ENCODE results near the gene CDC42EP5.

The CDC42EP5 gene

DNA sequence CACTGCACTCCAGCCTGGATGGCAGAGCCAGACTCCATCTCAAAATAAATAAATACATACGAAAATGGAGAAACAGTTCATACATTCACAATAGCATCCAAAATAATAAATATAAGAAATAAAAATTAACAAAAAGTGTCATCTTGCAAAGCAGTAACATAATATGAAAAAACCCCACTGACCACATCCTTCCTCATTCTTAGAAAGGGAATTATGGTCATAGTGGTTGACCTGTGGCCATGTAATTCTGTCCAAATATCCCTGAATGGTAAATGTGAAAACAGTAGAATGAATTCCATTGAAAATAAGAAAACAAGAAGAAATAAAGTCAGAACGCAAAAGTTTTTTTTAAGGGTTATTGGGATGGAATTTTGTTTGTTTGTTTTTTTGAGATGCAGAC lies 7.0 kb upstream of the CDC42EP5 start:
- DNase-seq (ENCODE audit: extremely low read depth, low read depth): no peak
- TF ChIP-seq, protein P1, sequence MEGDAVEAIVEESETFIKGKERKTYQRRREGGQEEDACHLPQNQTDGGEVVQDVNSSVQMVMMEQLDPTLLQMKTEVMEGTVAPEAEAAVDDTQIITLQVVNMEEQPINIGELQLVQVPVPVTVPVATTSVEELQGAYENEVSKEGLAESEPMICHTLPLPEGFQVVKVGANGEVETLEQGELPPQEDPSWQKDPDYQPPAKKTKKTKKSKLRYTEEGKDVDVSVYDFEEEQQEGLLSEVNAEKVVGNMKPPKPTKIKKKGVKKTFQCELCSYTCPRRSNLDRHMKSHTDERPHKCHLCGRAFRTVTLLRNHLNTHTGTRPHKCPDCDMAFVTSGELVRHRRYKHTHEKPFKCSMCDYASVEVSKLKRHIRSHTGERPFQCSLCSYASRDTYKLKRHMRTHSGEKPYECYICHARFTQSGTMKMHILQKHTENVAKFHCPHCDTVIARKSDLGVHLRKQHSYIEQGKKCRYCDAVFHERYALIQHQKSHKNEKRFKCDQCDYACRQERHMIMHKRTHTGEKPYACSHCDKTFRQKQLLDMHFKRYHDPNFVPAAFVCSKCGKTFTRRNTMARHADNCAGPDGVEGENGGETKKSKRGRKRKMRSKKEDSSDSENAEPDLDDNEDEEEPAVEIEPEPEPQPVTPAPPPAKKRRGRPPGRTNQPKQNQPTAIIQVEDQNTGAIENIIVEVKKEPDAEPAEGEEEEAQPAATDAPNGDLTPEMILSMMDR (IDR thresholded peaks at IDR 0.05; ENCODE audit: low read depth, low read length): no peak

DNA sequence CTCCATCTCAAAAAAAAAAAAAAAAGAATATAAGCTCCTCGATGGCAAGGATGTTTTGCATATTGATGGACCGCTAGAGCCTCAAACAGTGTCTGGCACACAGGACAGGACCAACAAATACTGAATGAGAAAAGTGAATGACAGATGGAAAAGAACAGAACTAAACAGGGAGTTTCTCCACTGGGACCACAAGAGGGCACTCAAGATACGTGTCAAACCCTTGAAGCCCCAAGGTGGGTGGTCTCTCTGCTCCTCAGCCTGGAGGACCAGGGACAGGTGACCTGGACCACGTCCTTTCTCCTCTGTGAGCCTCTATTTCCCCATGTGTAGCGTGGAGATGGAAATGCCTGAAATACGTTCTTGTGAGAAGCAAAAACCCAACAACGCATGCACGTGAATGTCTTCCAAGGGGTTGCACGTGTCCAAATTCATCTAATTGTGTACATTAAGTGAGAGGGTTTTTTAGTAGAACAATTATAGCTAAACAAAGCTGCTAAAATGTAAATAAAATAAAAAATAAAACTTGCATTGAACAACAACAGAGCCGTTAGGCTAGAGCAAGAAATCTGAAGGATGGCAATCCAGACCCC lies 5.7 kb upstream of the CDC42EP5 start:
- no peak for DNase-seq (ENCODE audit: extremely low read depth, low read depth)
- TF ChIP-seq, protein P1 (IDR thresholded peaks at IDR 0.05; ENCODE audit: low read depth, low read length): peak; percentile 69

DNA sequence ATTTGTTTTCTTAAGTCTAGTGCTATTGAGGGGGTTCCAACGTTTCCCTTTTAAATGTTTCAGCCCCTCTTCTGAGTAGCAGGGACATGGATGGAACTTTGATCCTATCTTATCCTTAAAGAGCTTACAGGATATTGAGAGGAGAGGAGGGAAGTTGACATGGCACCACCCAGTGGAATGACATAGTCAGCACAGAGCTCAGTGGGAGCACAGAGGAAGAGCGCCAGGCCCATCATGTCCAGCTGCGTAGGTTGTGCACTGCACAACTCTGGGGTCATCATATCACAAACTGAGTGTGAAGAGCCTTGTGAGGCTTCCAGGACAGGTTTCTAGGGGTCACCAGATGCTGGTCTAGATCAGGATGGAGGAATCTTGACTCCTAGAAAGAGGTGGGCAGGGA lies 4.6 kb upstream of the CDC42EP5 start:
- TF ChIP-seq, protein P1 (IDR thresholded peaks at IDR 0.05; ENCODE audit: low read depth, low read length): no peak
- DNase-seq (ENCODE audit: extremely low read depth, low read depth): no peak

DNA sequence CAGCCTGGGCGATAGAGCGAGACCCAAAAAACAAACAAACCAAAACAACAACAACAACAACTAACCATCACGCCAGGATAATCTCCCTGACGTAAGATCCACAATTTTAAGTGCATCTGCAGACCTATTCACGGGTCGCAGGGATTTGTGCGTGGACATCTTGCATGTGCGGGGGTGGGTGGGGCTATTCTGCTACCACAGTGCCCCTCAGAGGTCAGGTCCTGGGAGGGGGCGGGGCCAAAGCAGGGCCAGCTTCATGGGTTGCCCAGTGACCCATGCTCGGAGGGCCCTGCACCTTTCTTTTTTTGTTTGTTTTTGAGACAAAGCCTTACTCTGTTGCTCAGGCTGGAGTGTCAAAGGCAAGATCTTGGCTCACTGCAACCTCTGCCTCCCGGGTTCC lies 2.6 kb upstream of the CDC42EP5 start:
- TF ChIP-seq, protein P1 (IDR thresholded peaks at IDR 0.05; ENCODE audit: low read depth, low read length): no peak
- no peak for DNase-seq (ENCODE audit: extremely low read depth, low read depth)

DNA sequence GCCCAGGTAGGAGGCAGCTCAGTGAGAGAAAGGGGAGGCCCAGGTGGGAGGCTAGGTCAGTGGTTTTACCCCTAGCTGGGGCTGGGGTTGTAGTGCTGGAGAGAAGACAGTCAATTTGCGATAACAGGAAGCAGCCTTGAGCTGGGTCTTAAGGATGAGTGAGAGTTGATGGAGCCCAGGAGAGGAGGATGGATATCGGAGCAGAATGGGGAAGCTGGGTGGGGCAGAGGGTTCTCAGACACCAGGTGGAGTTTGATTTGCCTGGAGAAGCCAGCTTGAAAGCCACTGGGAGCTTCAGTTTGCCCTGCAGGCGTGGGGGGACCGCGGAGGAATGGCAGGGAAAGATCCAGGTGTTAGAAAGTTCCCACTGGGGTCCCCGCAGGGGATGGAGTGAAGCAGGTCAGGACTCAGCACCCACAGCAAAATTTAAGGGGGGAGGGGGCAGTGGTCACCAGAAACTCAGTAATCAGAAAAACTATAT lies 836 bp upstream of the CDC42EP5 start:
- TF ChIP-seq, protein P1 (IDR thresholded peaks at IDR 0.05; ENCODE audit: low read depth, low read length): no peak
- DNase-seq (ENCODE audit: extremely low read depth, low read depth): no peak

DNA sequence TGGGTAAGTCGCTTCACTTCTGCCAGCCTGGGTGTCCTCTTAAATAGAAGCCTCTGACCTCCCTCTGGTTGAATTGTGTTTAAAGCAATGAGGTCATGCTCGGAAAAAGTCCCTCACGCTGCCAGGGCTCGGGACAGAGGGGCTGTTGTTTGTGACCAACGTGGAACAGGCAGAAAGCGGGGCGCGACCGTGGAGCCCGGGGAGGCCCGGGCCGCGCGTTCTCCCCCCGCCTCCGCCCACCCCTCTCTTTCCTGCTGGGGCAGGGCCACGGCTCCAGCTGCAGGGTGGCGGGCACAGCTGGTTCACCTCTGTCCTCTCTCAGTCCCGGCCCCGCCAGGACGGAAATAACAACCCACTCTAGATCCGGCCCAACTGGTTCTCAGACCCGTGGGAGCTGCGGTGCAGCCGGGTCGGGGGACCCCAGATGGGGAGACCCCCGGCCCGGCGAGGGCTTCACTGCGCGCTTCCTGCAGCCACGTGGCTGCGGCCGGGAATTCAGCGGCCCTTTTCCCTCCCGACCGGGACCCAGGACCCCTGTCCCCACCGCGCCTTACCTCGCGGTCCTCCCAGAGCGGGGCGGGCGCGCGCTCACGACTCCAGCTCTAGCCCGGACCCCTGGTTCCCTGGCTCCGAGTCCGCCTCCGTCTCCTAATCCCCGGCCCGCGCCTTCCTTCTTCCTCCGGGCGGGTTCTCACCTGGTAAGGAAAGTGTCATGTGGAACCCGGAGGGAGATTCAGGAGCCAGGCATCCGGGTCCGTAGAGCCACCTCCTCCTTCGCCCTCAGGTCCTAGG lies 1.9 kb downstream of the CDC42EP5 start:
- no peak for DNase-seq (ENCODE audit: extremely low read depth, low read depth)
- TF ChIP-seq, protein P1 (IDR thresholded peaks at IDR 0.05; ENCODE audit: low read depth, low read length): no peak

DNA sequence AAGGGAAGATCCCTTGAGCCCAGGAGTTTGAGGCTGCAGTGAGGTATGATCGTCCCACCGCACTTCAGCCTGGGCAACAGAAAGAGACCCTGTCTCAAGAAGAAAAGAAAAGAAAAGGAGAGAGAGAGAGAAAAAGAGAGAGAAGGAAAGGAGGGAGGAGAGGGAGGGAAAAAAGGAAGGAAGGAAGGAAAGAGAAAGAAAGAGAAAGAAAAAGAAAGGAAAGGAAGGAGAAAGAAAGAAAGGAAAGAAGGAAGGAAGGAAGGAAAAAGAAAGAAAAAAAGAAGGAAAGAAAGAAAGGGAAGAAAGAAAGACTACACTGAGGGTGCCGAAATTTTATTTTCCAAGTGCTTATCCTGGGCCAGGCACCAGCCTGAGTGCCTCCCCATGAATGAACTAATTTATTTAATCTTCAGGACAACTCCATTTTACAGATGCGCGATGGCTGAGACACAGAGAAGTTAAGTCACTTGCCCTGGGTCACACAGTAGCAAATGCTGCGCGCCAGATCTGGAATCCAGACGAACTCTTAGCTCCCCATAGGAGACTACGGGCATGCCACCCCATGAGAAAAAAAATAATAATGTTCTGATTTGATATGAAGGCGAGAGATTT lies 2.7 kb downstream of the CDC42EP5 start:
- TF ChIP-seq, protein P1 (IDR thresholded peaks at IDR 0.05; ENCODE audit: low read depth, low read length): no peak
- no peak for DNase-seq (ENCODE audit: extremely low read depth, low read depth)
